Neural progenitor cell (in vitro differentiated cells): ENCODE measurements around the gene KCNQ1. TPM values are rescaled to one million over a fixed set of nuclear protein-coding genes. Genes with fewer than 3 reads are reported as not detected.

Experiments
- DNase-seq: peaks from one replicate; pipeline ENCODE4 v3.0.0-alpha.2; 2016; ENCODE audit warnings: low spot score
- H2AFZ ChIP-seq: fragments of 200-600 bp; sonication (generic); replicated peaks from 2 replicates; pipeline ENCODE4 v1.6.1; 2016; ENCODE audit warnings: antibody characterized with exemption
- H3F3A ChIP-seq: fragments of 200-600 bp; sonication (generic); 2 replicates; pipeline ENCODE4 v1.6.1; 2016; ENCODE audit warnings: antibody characterized with exemption, low read depth
- H3K27ac ChIP-seq: fragments of 200-600 bp; sonication (generic); 2 replicates; pipeline ENCODE4 v1.5.1; 2016; ENCODE audit warnings: mild to moderate bottlenecking
- H3K27me3 ChIP-seq: fragments of 200-600 bp; sonication (generic); 2 replicates; pipeline ENCODE4 v1.6.1; 2016; ENCODE audit warnings: mild to moderate bottlenecking, moderate library complexity
- H3K36me3 ChIP-seq: fragments of 200-600 bp; sonication (generic); 2 replicates; pipeline ENCODE4 v1.5.1; 2016
- H3K4me1 ChIP-seq: fragments of 200-600 bp; sonication (generic); 2 replicates; pipeline ENCODE4 v1.6.1; 2016; ENCODE audit warnings: mixed run types
- H3K4me2 ChIP-seq: fragments of 200-600 bp; sonication (generic); 2 replicates; pipeline ENCODE4 v1.6.1; 2016
- H3K4me3 ChIP-seq: fragments of 200-600 bp; sonication (generic); 2 replicates; pipeline ENCODE4 v1.5.1; 2016
- H3K79me2 ChIP-seq: fragments of 200-600 bp; sonication (generic); 2 replicates; pipeline ENCODE4 v1.6.1; 2016; ENCODE audit warnings: low read depth
- H3K9ac ChIP-seq: fragments of 200-600 bp; sonication (generic); 2 replicates; pipeline ENCODE4 v1.6.1; 2016
- H3K9me3 ChIP-seq: fragments of 200-600 bp; sonication (generic); 2 replicates; pipeline ENCODE4 v1.5.1; 2016; ENCODE audit warnings: low read depth
- H4K20me1 ChIP-seq: fragments of 200-600 bp; sonication (generic); 2 replicates; pipeline ENCODE4 v1.6.1; 2016; ENCODE audit warnings: low read depth
- H3K27ac Mint-ChIP-seq: 3 replicates; pipeline ENCODE4 v1.8.0; 2021; ENCODE audit warnings: mixed read lengths
- H3K27me3 Mint-ChIP-seq: 2 replicates; pipeline ENCODE4 v1.8.0; 2022; ENCODE audit warnings: low read depth, mild to moderate bottlenecking, inconsistent platforms, moderate library complexity, mixed read lengths; ENCODE audit not compliant: insufficient read depth
- H3K36me3 Mint-ChIP-seq: 3 replicates; pipeline ENCODE4 v1.8.0; 2021; ENCODE audit warnings: mixed read lengths
- H3K4me1 Mint-ChIP-seq: 3 replicates; pipeline ENCODE4 v1.8.0; 2021; ENCODE audit warnings: mixed read lengths
- H3K4me3 Mint-ChIP-seq: 3 replicates; pipeline ENCODE4 v1.8.0; 2021; ENCODE audit warnings: mild to moderate bottlenecking, moderate library complexity, mixed read lengths
- H3K9me3 Mint-ChIP-seq: 3 replicates; pipeline ENCODE4 v1.8.0; 2020; ENCODE audit warnings: mixed read lengths
- EZH2 ChIP-seq: fragments of 200-600 bp; sonication (generic); IDR thresholded peaks from 2 replicates; pipeline ENCODE4 v1.6.1; 2017; ENCODE audit warnings: antibody characterized with exemption, mild to moderate bottlenecking, moderate library complexity
- EZH2phosphoT487 ChIP-seq: fragments of 200-600 bp; sonication (generic); IDR thresholded peaks from 2 replicates; pipeline ENCODE4 v1.6.1; 2017; ENCODE audit warnings: antibody characterized with exemption
- total RNA-seq: library from RNA; depleted of rRNA; stranded (reverse); fragments of >200 nt; gene quantifications from 2 replicates; pipeline ENCODE4 v1.2.3, GENCODE V29; 2015; ENCODE audit warnings: low replicate concordance
- TF ChIP-seq, protein P1 (sequence below): fragments of 200-600 bp; sonication (generic); IDR thresholded peaks from 2 replicates; pipeline ENCODE4 v1.5.1; 2017; ENCODE audit warnings: antibody characterized with exemption, mild to moderate bottlenecking

The KCNQ1 gene
- total RNA-seq, 1 donor from 2014 or later, result 0.11 TPM

DNA sequence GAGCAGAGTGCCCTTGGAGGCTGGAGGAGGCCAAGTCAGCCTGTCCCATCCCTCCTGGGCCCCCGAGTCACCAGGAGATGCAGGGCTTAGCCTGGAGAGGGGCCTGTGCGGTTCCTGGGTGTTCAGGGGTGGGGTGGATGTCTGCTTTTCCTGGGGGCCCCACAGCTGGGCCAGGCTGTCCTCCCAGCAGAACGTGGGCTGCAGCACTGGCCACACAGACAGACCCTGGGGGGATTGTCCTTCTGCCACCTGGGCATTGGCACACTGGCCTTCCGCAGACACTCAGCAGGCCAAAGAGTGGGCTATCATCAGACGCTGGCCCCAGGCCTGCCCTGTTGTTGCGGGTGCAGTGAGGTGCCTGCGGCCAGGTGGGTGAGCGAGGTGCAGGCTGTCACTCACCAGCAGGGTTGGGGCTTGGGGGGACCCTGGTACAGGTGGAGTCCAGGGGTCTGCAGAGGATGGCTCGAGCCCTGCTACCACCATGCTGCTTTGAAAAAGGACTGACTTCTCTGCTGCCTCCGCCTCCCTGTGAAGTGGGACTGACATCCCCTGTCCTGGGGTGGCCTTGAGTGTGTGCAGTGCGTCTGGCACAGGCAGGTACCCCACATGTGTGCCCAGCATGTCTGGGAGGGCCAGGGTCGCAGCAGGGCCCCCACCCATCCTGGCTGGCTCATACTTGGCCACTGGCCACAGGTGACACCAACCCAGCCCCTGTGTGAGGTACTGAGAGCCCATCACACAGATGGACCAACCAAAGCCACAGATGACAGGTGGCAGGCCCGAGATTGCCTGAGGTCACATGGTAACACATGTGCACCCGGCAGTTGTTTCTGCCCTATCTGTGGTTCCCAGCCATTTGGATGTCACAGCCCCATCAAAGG lies 294.0 kb downstream of the KCNQ1 start:
- no peak overlapping the region for H3K4me3 Mint-ChIP-seq
- Histone ChIP-seq H3K4me1 (no peaks in the 10 kb centered on the region), H3F3A (no peaks in the 10 kb centered on the region), H3K9me3 (no peaks in the 10 kb centered on the region), H3K9ac (no peak overlapping the region), H4K20me1 (no peaks in the 10 kb centered on the region), H3K36me3 (no peaks in the 10 kb centered on the region), H2AFZ (no peak overlapping the region), H3K4me3 (no peak overlapping the region), H3K27ac (no peak overlapping the region), H3K79me2 (no peaks in the 10 kb centered on the region), H3K4me2 (no peak overlapping the region), H3K27me3 (no peaks in the 10 kb centered on the region)
- TF ChIP-seq EZH2phosphoT487 (no peak), EZH2 (no peak)
- TF ChIP-seq, protein P1, sequence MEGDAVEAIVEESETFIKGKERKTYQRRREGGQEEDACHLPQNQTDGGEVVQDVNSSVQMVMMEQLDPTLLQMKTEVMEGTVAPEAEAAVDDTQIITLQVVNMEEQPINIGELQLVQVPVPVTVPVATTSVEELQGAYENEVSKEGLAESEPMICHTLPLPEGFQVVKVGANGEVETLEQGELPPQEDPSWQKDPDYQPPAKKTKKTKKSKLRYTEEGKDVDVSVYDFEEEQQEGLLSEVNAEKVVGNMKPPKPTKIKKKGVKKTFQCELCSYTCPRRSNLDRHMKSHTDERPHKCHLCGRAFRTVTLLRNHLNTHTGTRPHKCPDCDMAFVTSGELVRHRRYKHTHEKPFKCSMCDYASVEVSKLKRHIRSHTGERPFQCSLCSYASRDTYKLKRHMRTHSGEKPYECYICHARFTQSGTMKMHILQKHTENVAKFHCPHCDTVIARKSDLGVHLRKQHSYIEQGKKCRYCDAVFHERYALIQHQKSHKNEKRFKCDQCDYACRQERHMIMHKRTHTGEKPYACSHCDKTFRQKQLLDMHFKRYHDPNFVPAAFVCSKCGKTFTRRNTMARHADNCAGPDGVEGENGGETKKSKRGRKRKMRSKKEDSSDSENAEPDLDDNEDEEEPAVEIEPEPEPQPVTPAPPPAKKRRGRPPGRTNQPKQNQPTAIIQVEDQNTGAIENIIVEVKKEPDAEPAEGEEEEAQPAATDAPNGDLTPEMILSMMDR, result no peak
- no peak overlapping the region for H3K27ac Mint-ChIP-seq
- H3K4me1 Mint-ChIP-seq, result peaks cover 15% of the 10 kb centered on the region
- no peaks in the 10 kb centered on the region for H3K36me3 Mint-ChIP-seq
- H3K9me3 Mint-ChIP-seq, result no peaks in the 10 kb centered on the region
- no peak for DNase-seq
- H3K27me3 Mint-ChIP-seq, result peaks cover 11% of the 10 kb centered on the region

DNA sequence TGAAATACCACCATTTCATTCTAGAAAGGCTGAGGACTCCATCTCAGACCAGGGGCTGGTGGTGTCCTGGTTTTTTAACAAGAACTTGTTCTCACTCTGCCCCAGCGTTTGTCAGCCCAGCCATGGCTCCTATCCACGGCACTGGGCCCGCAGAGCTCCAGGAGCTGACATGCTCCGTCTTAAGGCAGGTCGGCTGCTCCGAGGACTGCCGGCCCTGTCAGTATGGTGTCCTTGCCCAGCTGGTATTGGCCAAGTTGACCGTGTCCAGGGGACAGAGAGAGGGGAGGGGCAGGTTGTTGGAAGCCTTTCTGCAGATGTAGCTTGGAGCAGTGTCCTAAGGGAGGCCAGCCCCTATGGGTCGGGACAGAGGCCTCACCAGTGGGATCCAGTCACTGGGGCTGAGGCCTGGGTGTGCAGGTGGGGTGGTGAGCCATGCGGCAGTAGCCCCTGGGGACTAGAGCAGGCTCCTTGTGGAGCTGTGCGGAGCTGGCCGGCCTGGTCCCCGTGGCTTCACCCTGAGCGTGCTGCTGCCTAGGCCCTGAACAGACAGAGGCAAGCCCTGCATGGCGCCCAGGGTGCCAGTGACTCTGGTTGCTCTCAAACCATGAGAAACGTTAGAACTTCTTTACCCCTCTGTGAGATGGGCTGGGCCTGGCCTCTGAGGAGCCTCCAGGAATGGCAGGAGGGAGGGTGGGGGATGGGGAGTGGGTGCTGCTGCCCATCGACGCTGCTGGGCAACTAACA lies 294.9 kb downstream of the KCNQ1 start:
- H3K27ac ChIP-seq, result no peak overlapping the region
- H3K9ac ChIP-seq, result no peak overlapping the region
- H3K27ac Mint-ChIP-seq, result no peak overlapping the region
- H3K4me2 ChIP-seq, result no peak overlapping the region
- peaks cover 4% of the 10 kb centered on the region for H3K27me3 ChIP-seq
- no peaks in the 10 kb centered on the region for H3K9me3 ChIP-seq
- H2AFZ ChIP-seq, result no peak overlapping the region
- no peaks in the 10 kb centered on the region for H3K79me2 ChIP-seq
- no peaks in the 10 kb centered on the region for H3K4me1 ChIP-seq
- no peaks in the 10 kb centered on the region for H3K9me3 Mint-ChIP-seq
- no peaks in the 10 kb centered on the region for H3K36me3 Mint-ChIP-seq
- H3F3A ChIP-seq, result no peaks in the 10 kb centered on the region
- DNase-seq, result no peak
- TF ChIP-seq EZH2phosphoT487, result no peak
- no peak for TF ChIP-seq EZH2
- TF ChIP-seq, protein P1, result no peak
- no peaks in the 10 kb centered on the region for H3K36me3 ChIP-seq
- H4K20me1 ChIP-seq, result no peaks in the 10 kb centered on the region
- H3K27me3 Mint-ChIP-seq, result peaks cover 6% of the 10 kb centered on the region
- no peak overlapping the region for H3K4me3 ChIP-seq
- peaks cover 11% of the 10 kb centered on the region for H3K4me1 Mint-ChIP-seq
- H3K4me3 Mint-ChIP-seq, result no peak overlapping the region

GRCh38 chr11:2740275-2740940 lies 295.6 kb downstream of the KCNQ1 start:
- H3K9me3 ChIP-seq, result no peaks in the 10 kb centered on the region

More at GRCh38 chr11:2740275-2740940, 295.6 kb downstream of the KCNQ1 start:
- peaks cover 6% of the 10 kb centered on the region for H3K27me3 Mint-ChIP-seq
- TF ChIP-seq EZH2 (no peak), EZH2phosphoT487 (no peak)
- TF ChIP-seq, protein P1, result no peak
- no peak overlapping the region for H3K4me3 ChIP-seq
- H3K9ac ChIP-seq, result no peak overlapping the region
- no peak overlapping the region for H2AFZ ChIP-seq
- H3K36me3 ChIP-seq, result no peaks in the 10 kb centered on the region
- no peak overlapping the region for H3K4me2 ChIP-seq
- H3K36me3 Mint-ChIP-seq, result no peaks in the 10 kb centered on the region
- peaks cover 11% of the 10 kb centered on the region for H3K4me1 Mint-ChIP-seq
- H4K20me1 ChIP-seq, result no peaks in the 10 kb centered on the region
- peaks cover 10% of the 10 kb centered on the region for H3K27me3 ChIP-seq
- no peaks in the 10 kb centered on the region for H3F3A ChIP-seq
- H3K4me3 Mint-ChIP-seq, result no peak overlapping the region
- no peak overlapping the region for H3K27ac Mint-ChIP-seq
- no peak for DNase-seq
- H3K9me3 Mint-ChIP-seq, result no peaks in the 10 kb centered on the region
- H3K27ac ChIP-seq, result no peak overlapping the region
- no peaks in the 10 kb centered on the region for H3K4me1 ChIP-seq
- H3K79me2 ChIP-seq, result no peaks in the 10 kb centered on the region
